Neuronal stem cell (in vitro differentiated cells): ENCODE measurements around the gene NPIPB6.
"Not testable (repeated sequence)": the region's sequence is repeated elsewhere in the genome, so short reads cannot be mapped to it uniquely, and the experiment has no call there.

Source experiments
- DNase-seq: peaks from one replicate; pipeline ENCODE4 v3.0.0-alpha.2; 2013; ENCODE audit warnings: low spot score
- H2AFZ ChIP-seq: one replicate; pipeline ENCODE4 v1.6.1; 2013; ENCODE audit warnings: mild to moderate bottlenecking, low read length, inconsistent platforms
- H2AK5ac ChIP-seq: 2 replicates; pipeline ENCODE4 v1.6.1; 2013; ENCODE audit warnings: low read depth, mild to moderate bottlenecking, inconsistent platforms, low read length, moderate library complexity, mixed read lengths
- H2BK120ac ChIP-seq: 2 replicates; pipeline ENCODE4 v1.6.1; 2013; ENCODE audit warnings: low read depth, mild to moderate bottlenecking, inconsistent platforms, low read length, moderate library complexity, mixed read lengths
- H2BK12ac ChIP-seq: one replicate; pipeline ENCODE4 v1.6.1; 2013; ENCODE audit warnings: low read length, inconsistent platforms
- H2BK15ac ChIP-seq: 2 replicates; pipeline ENCODE4 v1.6.1; 2013; ENCODE audit warnings: mild to moderate bottlenecking, low read length, inconsistent platforms, mixed read lengths
- H2BK5ac ChIP-seq: one replicate; pipeline ENCODE4 v1.6.1; 2013; ENCODE audit warnings: inconsistent platforms, mild to moderate bottlenecking, low read length, moderate library complexity
- H3K14ac ChIP-seq: one replicate; pipeline ENCODE4 v1.6.1; 2013; ENCODE audit warnings: low read length, inconsistent platforms
- H3K18ac ChIP-seq: 2 replicates; pipeline ENCODE4 v1.6.1; 2013; ENCODE audit warnings: low read length, inconsistent platforms
- H3K23ac ChIP-seq: 2 replicates; pipeline ENCODE4 v1.6.1; 2013; ENCODE audit warnings: low read depth, mild to moderate bottlenecking, mixed read lengths, low read length, inconsistent platforms; ENCODE audit not compliant: poor library complexity
- H3K27ac ChIP-seq: replicated peaks from 3 replicates; pipeline ENCODE4 v1.5.1; 2013; ENCODE audit warnings: low read length, inconsistent platforms
- H3K27me3 ChIP-seq, 3 experiments: 2 replicates each; pipeline ENCODE4 v1.6.1; 2013; ENCODE audit warnings: low read length in 3 of 3, mild to moderate bottlenecking in 2 of 3, inconsistent platforms in 1 of 3, low read depth in 1 of 3, mixed read lengths in 1 of 3, moderate library complexity in 1 of 3; ENCODE audit not compliant: control insufficient read depth in 3 of 3, insufficient read depth in 3 of 3
- H3K36me3 ChIP-seq, 2 donors: replicated peaks in 1 of 2; 2 replicates each; pipeline ENCODE4 v1.6.1; 2013; ENCODE audit warnings: low read length in 2 of 2; ENCODE audit not compliant: control insufficient read depth in 2 of 2, insufficient read depth in 2 of 2
- H3K4ac ChIP-seq: 2 replicates; pipeline ENCODE4 v1.6.1; 2013; ENCODE audit warnings: inconsistent platforms, mild to moderate bottlenecking, low read length, moderate library complexity
- H3K4me1 ChIP-seq, 2 donors: 1 replicate in 1 of 2; 2 replicates in 1 of 2; pipeline ENCODE4 v1.6.1; 2013; ENCODE audit warnings: low read length in 2 of 2, low read depth in 1 of 2; ENCODE audit not compliant: control insufficient read depth in 2 of 2, insufficient read depth in 1 of 2
- H3K4me2 ChIP-seq: one replicate; pipeline ENCODE4 v1.6.1; 2013; ENCODE audit warnings: mild to moderate bottlenecking, low read length, inconsistent platforms; ENCODE audit not compliant: insufficient read depth, poor library complexity, severe bottlenecking
- H3K4me3 ChIP-seq, 2 donors: 2 replicates each; pipeline ENCODE4 v1.5.1; 2013; ENCODE audit warnings: low read length in 2 of 2, mild to moderate bottlenecking in 2 of 2, inconsistent platforms in 1 of 2, moderate library complexity in 1 of 2
- H3K79me1 ChIP-seq: one replicate; pipeline ENCODE4 v1.6.1; 2013; ENCODE audit warnings: low read depth, mild to moderate bottlenecking, inconsistent platforms, low read length, moderate library complexity
- H3K9ac ChIP-seq: one replicate; pipeline ENCODE4 v1.6.1; 2013; ENCODE audit warnings: mild to moderate bottlenecking, low read depth, low read length, inconsistent platforms; ENCODE audit not compliant: poor library complexity
- H3K9me3 ChIP-seq, 2 donors: replicated peaks in 1 of 2; 2 replicates each; pipeline versions ENCODE3 to v1.6.1; 2013; ENCODE audit warnings: low read length in 2 of 2, mild to moderate bottlenecking in 2 of 2, inconsistent platforms in 1 of 2, low read depth in 1 of 2, mixed read lengths in 1 of 2, moderate library complexity in 1 of 2; ENCODE audit not compliant: control insufficient read depth in 2 of 2, insufficient read depth in 1 of 2
- H4K8ac ChIP-seq: one replicate; pipeline ENCODE4 v1.6.1; 2013; ENCODE audit warnings: low read depth, mild to moderate bottlenecking, inconsistent platforms, low read length, moderate library complexity
- H4K91ac ChIP-seq: one replicate; pipeline ENCODE4 v1.6.1; 2013; ENCODE audit warnings: low read length, low read depth, mild to moderate bottlenecking, inconsistent platforms; ENCODE audit not compliant: poor library complexity
- WGBS, 2 donors: extraction: QIAGEN DNeasy Blood & Tissue Kit; methylation state at CpG; one replicate each; pipeline ENCODE4 v1.1.7; 2013; ENCODE audit warnings: missing lambda C conversion rate in 2 of 2, mixed read lengths in 1 of 2; ENCODE audit not compliant: insufficient read length in 2 of 2, insufficient replicate concordance in 1 of 2; ENCODE audit errors: extremely low coverage in 2 of 2; 5-methylcytosine and 5-hydroxymethylcytosine counted together

Gene NPIPB6

DNA sequence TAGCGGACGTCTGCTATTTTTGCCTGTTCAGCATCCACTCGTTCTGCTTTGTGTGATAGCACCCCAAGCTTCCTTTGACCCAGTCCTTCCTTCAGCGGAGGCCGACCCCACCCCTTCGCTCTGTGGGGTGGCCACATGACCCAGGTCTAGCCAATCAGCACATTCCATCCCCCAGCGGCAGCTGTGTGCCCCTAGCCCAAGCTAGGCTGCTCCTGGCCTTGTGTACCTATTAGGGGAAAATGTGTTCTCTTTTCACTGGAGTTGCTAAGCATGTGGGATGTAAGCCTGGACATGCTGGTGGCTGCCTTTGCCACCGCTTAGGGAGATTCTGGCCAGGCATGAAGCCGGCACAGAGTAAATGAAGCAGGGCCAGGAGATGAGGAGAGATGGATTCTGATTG, 33.1 kb downstream of the NPIPB6 start:
- Histone ChIP-seq H2AFZ (peak overlapping the region; percentile 61), H3K27ac (peak overlapping the region; percentile 37)
- H3K4me2 ChIP-seq, H2AK5ac ChIP-seq, H3K23ac ChIP-seq, H2BK120ac ChIP-seq, H3K79me1 ChIP-seq, H3K9ac ChIP-seq, H4K91ac ChIP-seq, H4K8ac ChIP-seq, H3K14ac ChIP-seq, H3K4me1 ChIP-seq, H3K4ac ChIP-seq, H2BK15ac ChIP-seq, H3K27me3 ChIP-seq, H3K36me3 ChIP-seq, DNase-seq, H2BK12ac ChIP-seq, H2BK5ac ChIP-seq, H3K9me3 ChIP-seq, H3K18ac ChIP-seq, H3K4me3 ChIP-seq: not testable (repeated sequence)
- WGBS, 2 donors, result no CpG with 5 or more reads among the region's 9 CpGs

- no peak overlapping the region for H3K4ac ChIP-seq
- H3K23ac ChIP-seq, result no peak overlapping the region
- H4K8ac ChIP-seq, result no peak overlapping the region
- no peak overlapping the region for H3K4me3 ChIP-seq
- H3K79me1 ChIP-seq, result no peaks in the 10 kb centered on the region
- no peaks in the 10 kb centered on the region for H3K9me3 ChIP-seq
- no peak overlapping the region for H4K91ac ChIP-seq
- H2BK120ac ChIP-seq, result no peak overlapping the region
- H2AFZ ChIP-seq, result peak overlapping the region; percentile 55
- whole genome bisulfite sequencing, 2 donors, result no CpG with 5 or more reads among the region's 12 CpGs
- no peaks in the 10 kb centered on the region for H3K4me1 ChIP-seq
- no peak overlapping the region for H3K9ac ChIP-seq
- no peaks in the 10 kb centered on the region for H3K27me3 ChIP-seq
- H3K18ac ChIP-seq, result no peak overlapping the region
- H3K36me3 ChIP-seq, result peaks cover 0 to 2% of the 10 kb centered on the region in 2 donors
- DNase-seq, result no peak
- H3K14ac ChIP-seq, result no peak overlapping the region
- H2BK12ac ChIP-seq, result no peak overlapping the region
- no peak overlapping the region for H3K4me2 ChIP-seq
- no peak overlapping the region for H3K27ac ChIP-seq
- no peak overlapping the region for H2BK5ac ChIP-seq
- no peak overlapping the region for H2BK15ac ChIP-seq
- no peak overlapping the region for H2AK5ac ChIP-seq
Observed at GRCh38 chr16:28326881-28327610, 36.3 kb downstream of the NPIPB6 start.

DNA sequence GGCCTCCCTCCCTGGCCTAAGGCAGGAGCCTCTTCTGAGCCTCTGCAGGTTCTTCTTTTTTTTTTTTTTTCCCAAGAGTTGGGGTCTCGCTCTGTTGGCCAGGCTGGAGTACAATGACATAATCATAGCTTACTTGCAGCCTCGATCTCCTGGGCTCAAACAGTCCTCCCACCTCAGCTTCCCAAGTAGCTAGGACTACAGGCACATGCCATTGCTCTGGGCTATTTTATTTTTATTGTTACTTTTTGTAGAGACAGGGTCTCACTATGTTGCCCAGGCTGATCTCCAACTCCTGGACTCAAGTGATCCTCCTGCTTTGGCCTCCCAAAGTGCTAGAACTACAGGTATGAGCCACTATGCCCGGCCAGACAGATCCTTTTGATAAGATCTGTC, 38.4 kb downstream of the NPIPB6 start:
- H2BK12ac ChIP-seq, result no peak overlapping the region
- no peak overlapping the region for H2BK120ac ChIP-seq
- H2AK5ac ChIP-seq, result no peak overlapping the region
- no peak overlapping the region for H3K4me3 ChIP-seq
- H3K36me3 ChIP-seq, result peaks cover 5 to 15% of the 10 kb centered on the region in 2 donors
- no peak overlapping the region for H4K91ac ChIP-seq
- no peak for DNase-seq
- WGBS, 2 donors, result no CpG with 5 or more reads among the region's 3 CpGs
- H3K27ac ChIP-seq, result no peak overlapping the region
- H3K23ac ChIP-seq, result no peak overlapping the region
- no peak overlapping the region for H3K18ac ChIP-seq
- H3K9me3 ChIP-seq, result no peaks in the 10 kb centered on the region
- no peak overlapping the region for H2AFZ ChIP-seq
- no peaks in the 10 kb centered on the region for H3K4me1 ChIP-seq
- H2BK5ac ChIP-seq, result no peak overlapping the region
- H3K79me1 ChIP-seq, result peaks cover 2% of the 10 kb centered on the region
- no peak overlapping the region for H3K9ac ChIP-seq
- no peaks in the 10 kb centered on the region for H3K27me3 ChIP-seq
- H3K4me2 ChIP-seq, result no peak overlapping the region
- no peak overlapping the region for H3K4ac ChIP-seq
- H2BK15ac ChIP-seq, result no peak overlapping the region
- H3K14ac ChIP-seq, result no peak overlapping the region
- no peak overlapping the region for H4K8ac ChIP-seq

DNA sequence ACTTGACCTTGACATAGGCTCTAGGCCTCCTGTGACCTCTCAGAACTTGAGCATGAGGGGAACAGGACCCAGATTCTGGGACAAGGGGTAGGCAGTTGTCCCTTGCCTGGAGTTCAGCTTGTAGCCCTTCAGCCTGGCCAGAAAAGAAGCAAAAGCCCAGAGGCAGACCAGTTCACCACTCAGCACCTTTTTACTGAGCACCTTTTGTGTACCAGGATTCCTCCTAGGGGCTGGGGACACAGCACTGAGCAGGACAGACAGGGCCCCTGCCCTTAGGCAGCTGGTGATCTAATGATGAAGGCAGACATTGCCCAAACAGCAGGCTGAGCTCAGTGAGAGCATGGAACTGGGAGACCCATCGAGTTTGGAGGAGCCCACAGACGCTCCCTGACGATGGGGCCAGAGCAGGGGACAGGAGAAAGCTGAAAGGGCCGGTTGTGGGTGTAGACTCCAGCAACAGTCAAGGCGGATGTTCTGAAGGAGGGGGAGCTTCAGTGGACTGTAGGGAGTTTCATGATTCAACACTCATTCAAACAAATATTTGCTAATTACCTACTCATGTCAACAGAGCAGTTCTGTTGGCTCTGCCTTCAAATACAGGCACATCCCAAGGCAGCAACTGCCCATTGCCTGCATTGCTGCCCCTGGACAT, 38.9 kb downstream of the NPIPB6 start:
- no peak overlapping the region for H3K4ac ChIP-seq
- peak overlapping the region; percentile 21 for H3K9ac ChIP-seq
- H3K23ac ChIP-seq, result no peak overlapping the region
- no peak overlapping the region for H2BK120ac ChIP-seq
- no peak overlapping the region for H2BK5ac ChIP-seq
- DNase-seq, result no peak
- no peak overlapping the region for H4K91ac ChIP-seq
- no peak overlapping the region for H3K4me2 ChIP-seq
- H3K79me1 ChIP-seq, result peaks cover 2% of the 10 kb centered on the region
- no peaks in the 10 kb centered on the region for H3K27me3 ChIP-seq
- H3K4me3 ChIP-seq, result no peak overlapping the region
- WGBS, 2 donors, result no CpG with 5 or more reads among the region's 5 CpGs
- no peak overlapping the region for H3K27ac ChIP-seq
- peaks cover 7 to 20% of the 10 kb centered on the region in 2 donors for H3K36me3 ChIP-seq
- H3K9me3 ChIP-seq, result no peaks in the 10 kb centered on the region
- H2BK15ac ChIP-seq, result no peak overlapping the region
- H4K8ac ChIP-seq, result no peak overlapping the region
- H3K14ac ChIP-seq, result no peak overlapping the region
- H2AFZ ChIP-seq, result no peak overlapping the region
- H3K18ac ChIP-seq, result peak overlapping the region; percentile 27
- no peak overlapping the region for H2BK12ac ChIP-seq
- H2AK5ac ChIP-seq, result no peak overlapping the region
- H3K4me1 ChIP-seq, result no peaks in the 10 kb centered on the region
